Stomach (tissue), 4 donors: Measurements from ENCODE around the gene SPTBN5.
"Not testable (repeated sequence)": the region's sequence is repeated elsewhere in the genome, so short reads cannot be mapped to it uniquely, and the experiment has no call there.

Source experiments
- POLR2A ChIP-seq, 4 donors: fragments of 450-650 bp; IDR thresholded peaks; one replicate each; pipeline ENCODE4 v1.6.1; 2016; ENCODE audit warnings: antibody characterized with exemption in 4 of 4, control low read depth in 2 of 4, mild to moderate bottlenecking in 1 of 4, moderate library complexity in 1 of 4
- TF ChIP-seq, protein P1 (sequence below), 7 experiments: fragments of 450-650 bp in 4 of 7; fragments of 200-600 bp in 3 of 7; sonication (generic) in 3 of 7; IDR thresholded peaks; one replicate each; pipeline ENCODE4 v1.5.1; 2016 to 2019; ENCODE audit warnings: antibody characterized with exemption in 7 of 7, control low read depth in 2 of 7, mild to moderate bottlenecking in 1 of 7

DNA sequence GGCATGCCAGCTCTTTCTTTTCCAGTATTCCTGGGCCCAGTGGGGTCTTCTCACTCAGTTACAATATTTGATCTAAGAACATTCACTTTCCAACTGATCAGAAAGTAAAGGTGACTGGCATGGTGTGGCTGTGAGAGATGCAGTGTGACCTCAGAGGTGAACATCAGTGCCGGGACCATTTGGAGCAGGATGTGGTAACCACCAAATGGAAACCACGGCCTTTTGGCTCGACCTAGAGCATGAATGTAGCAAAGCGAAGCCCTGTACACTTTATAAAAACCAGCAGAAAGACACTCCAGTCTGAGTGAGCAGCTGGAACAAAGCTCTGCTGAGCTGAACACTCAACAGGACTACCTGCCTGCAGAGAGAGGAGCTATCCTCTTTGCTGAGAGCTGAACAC, 62.6 kb downstream of the SPTBN5 start:
- TF ChIP-seq, protein P1, sequence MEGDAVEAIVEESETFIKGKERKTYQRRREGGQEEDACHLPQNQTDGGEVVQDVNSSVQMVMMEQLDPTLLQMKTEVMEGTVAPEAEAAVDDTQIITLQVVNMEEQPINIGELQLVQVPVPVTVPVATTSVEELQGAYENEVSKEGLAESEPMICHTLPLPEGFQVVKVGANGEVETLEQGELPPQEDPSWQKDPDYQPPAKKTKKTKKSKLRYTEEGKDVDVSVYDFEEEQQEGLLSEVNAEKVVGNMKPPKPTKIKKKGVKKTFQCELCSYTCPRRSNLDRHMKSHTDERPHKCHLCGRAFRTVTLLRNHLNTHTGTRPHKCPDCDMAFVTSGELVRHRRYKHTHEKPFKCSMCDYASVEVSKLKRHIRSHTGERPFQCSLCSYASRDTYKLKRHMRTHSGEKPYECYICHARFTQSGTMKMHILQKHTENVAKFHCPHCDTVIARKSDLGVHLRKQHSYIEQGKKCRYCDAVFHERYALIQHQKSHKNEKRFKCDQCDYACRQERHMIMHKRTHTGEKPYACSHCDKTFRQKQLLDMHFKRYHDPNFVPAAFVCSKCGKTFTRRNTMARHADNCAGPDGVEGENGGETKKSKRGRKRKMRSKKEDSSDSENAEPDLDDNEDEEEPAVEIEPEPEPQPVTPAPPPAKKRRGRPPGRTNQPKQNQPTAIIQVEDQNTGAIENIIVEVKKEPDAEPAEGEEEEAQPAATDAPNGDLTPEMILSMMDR (IDR thresholded peaks at IDR 0.05) = not testable (repeated sequence)
- not testable (repeated sequence) for TF ChIP-seq POLR2A (IDR thresholded peaks at IDR 0.05)
